ENCODE results near the gene GRID1. TPM values are rescaled to one million over a fixed set of nuclear protein-coding genes. Genes with fewer than 3 reads are reported as not detected.

GRID1 gene
- total RNA-seq, 1 donor from 2014 or later, result 0.75 TPM

GRCh38 chr10:85864868-85865526 is 501.6 kb downstream of the GRID1 start:
- Mint-ChIP-seq H3K36me3 (ENCODE audit: low read depth, unreplicated experiment) (peaks cover 1% of the 10 kb centered on the region), H3K4me1 (ENCODE audit: low read depth, unreplicated experiment) (no peaks in the 10 kb centered on the region), H3K27me3 (ENCODE audit: low read depth, unreplicated experiment) (no peaks in the 10 kb centered on the region), H3K9me3 (ENCODE audit: unreplicated experiment) (peaks cover 3% of the 10 kb centered on the region), H3K4me3 (ENCODE audit: unreplicated experiment) (no peak overlapping the region), H3K27ac (ENCODE audit: unreplicated experiment) (no peak overlapping the region)
- Histone ChIP-seq H3K9me3 (ENCODE audit: insufficient read depth, low read depth, low read length) (peaks cover 4% of the 10 kb centered on the region), H2AFZ (ENCODE audit: low read depth, low read length) (no peak overlapping the region), H3K4me1 (ENCODE audit: insufficient read depth, low read length) (no peaks in the 10 kb centered on the region), H3K79me2 (ENCODE audit: insufficient read depth, low read length) (no peaks in the 10 kb centered on the region), H4K20me1 (ENCODE audit: insufficient read depth, low read length) (no peaks in the 10 kb centered on the region), H3K36me3 (ENCODE audit: insufficient read depth, low read length) (no peaks in the 10 kb centered on the region), H3K9ac (ENCODE audit: low read length) (no peak overlapping the region), H3K27ac (ENCODE audit: low read depth, low read length) (no peak overlapping the region), H3K4me3 (ENCODE audit: insufficient read depth, low read depth, low read length) (no peak overlapping the region), H3K4me2 (ENCODE audit: low read length) (no peak overlapping the region), H3K27me3 (ENCODE audit: insufficient read depth, low read length) (no peaks in the 10 kb centered on the region)
- no peak for TF ChIP-seq CTCF (IDR thresholded peaks at IDR 0.05; ENCODE audit: insufficient read depth, low read depth, low read length)
- TF ChIP-seq EZH2 (IDR thresholded peaks at IDR 0.05; ENCODE audit: insufficient read depth, low read length), result no peak
- DNase-seq (ENCODE audit: low read depth), result no peak
- no peak for FAIRE-seq

- H2AFZ ChIP-seq (ENCODE audit: low read depth, low read length), result no peak overlapping the region
- H4K20me1 ChIP-seq (ENCODE audit: insufficient read depth, low read length), result no peaks in the 10 kb centered on the region
- no peaks in the 10 kb centered on the region for H3K36me3 ChIP-seq (ENCODE audit: insufficient read depth, low read length)
- peaks cover 1% of the 10 kb centered on the region for H3K36me3 Mint-ChIP-seq (ENCODE audit: low read depth, unreplicated experiment)
- no peaks in the 10 kb centered on the region for H3K27me3 Mint-ChIP-seq (ENCODE audit: low read depth, unreplicated experiment)
- TF ChIP-seq EZH2 (IDR thresholded peaks at IDR 0.05; ENCODE audit: insufficient read depth, low read length), result no peak
- TF ChIP-seq CTCF (IDR thresholded peaks at IDR 0.05; ENCODE audit: insufficient read depth, low read depth, low read length), result no peak
- H3K4me3 ChIP-seq (ENCODE audit: insufficient read depth, low read depth, low read length), result no peak overlapping the region
- no peak overlapping the region for H3K27ac ChIP-seq (ENCODE audit: low read depth, low read length)
- DNase-seq (ENCODE audit: low read depth) (no peak), FAIRE-seq (no peak)
- peaks cover 4% of the 10 kb centered on the region for H3K9me3 ChIP-seq (ENCODE audit: insufficient read depth, low read depth, low read length)
- peaks cover 3% of the 10 kb centered on the region for H3K9me3 Mint-ChIP-seq (ENCODE audit: unreplicated experiment)
- no peak overlapping the region for H3K27ac Mint-ChIP-seq (ENCODE audit: unreplicated experiment)
- no peaks in the 10 kb centered on the region for H3K79me2 ChIP-seq (ENCODE audit: insufficient read depth, low read length)
- no peak overlapping the region for H3K4me2 ChIP-seq (ENCODE audit: low read length)
- H3K9ac ChIP-seq (ENCODE audit: low read length), result no peak overlapping the region
- H3K4me3 Mint-ChIP-seq (ENCODE audit: unreplicated experiment), result no peak overlapping the region
- no peaks in the 10 kb centered on the region for H3K4me1 ChIP-seq (ENCODE audit: insufficient read depth, low read length)
- H3K4me1 Mint-ChIP-seq (ENCODE audit: low read depth, unreplicated experiment), result no peaks in the 10 kb centered on the region
- H3K27me3 ChIP-seq (ENCODE audit: insufficient read depth, low read length), result no peaks in the 10 kb centered on the region
Measured at GRCh38 chr10:85864173-85864549, 502.4 kb downstream of the GRID1 start.
